ENCODE data around the gene DRAP1. TPM values are rescaled to one million over a fixed set of nuclear protein-coding genes. Genes with fewer than 3 reads are reported as not detected.
A peak's percentile ranks its signal among the peaks of the same experiment; 100 is the strongest.

DRAP1 gene
- total RNA-seq, 2 donors from 2014 or later = 80.6 to 86.8 TPM

DNA sequence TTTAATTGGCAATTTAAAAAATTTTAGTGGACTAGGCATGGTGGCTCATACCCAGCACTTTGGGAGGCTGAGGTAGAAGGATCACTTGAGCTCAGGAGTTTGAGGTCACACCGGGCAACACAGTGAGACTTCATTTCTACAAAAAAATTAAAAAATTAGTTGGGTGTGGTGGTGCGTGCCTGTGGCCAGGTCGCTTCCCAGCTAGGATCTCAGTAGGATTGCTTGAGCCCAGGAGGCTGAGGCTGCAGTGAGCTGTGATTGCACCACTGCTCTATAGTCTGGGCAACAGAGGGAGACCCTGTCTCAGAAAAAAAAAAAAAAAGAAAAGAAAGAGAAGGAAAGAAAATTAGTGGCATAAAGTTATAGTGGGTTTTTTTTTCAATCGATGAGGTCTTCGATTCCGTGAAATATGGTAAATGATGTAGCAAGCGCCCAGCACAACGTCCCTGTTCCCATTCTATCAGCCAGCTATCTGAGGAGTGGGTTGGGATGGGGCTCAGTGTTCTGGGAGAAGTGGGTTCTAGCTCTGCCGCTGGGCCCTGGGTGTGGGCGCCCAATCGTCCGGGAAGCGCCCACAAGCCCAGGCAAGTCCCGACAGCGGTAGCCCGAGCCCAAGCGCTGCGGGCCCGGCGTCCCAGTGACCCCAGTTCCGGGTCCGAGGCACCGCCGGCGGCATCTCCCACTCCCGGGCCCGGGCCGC is 20.4 kb upstream of the DRAP1 start:
- intact Hi-C loops (cut with DNase I) = no loop called here
- DNase-seq = no peak
- no peak for ATAC-seq

DNA sequence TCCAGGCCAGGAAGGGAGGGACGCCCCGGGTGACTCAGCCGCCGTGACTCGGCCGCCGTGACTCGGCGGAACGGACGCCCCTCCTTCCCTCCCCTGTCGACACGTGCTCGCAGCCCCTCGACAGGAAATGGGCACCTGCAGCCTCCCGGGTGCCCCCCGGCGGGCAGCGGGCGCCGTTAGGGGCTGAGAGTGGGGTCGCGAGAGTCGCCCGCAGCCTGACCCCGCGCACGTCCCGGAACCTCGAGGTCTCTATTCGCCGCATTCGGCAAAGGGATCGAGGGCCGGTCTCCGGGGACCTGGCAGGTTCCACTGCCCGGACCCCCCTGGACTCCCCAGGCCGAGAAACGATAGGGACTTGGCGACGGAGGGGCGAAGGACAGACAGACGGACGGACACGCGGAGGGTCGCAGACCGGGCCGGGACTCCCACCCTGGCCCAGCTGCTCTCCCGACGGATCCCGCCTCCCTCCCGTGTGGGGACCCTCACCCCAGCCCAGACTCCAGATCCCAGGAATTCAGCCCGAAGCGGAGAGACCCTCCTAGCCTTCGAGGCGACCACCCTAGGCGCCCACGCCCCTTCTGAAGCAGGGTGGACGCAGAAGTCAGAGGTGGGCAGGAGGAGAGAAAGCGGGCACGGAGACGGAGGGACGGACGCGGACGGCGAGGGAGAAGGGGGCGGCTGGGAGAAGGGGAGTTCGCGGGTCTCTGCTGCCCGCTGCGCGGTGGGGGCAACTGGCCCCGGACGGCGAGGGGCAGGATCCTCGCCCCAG is 19.7 kb upstream of the DRAP1 start:
- ATAC-seq = peak; percentile 48 to 80
- intact Hi-C loops (cut with DNase I) = no loop called here
- peak; percentile 83 for DNase-seq

DNA sequence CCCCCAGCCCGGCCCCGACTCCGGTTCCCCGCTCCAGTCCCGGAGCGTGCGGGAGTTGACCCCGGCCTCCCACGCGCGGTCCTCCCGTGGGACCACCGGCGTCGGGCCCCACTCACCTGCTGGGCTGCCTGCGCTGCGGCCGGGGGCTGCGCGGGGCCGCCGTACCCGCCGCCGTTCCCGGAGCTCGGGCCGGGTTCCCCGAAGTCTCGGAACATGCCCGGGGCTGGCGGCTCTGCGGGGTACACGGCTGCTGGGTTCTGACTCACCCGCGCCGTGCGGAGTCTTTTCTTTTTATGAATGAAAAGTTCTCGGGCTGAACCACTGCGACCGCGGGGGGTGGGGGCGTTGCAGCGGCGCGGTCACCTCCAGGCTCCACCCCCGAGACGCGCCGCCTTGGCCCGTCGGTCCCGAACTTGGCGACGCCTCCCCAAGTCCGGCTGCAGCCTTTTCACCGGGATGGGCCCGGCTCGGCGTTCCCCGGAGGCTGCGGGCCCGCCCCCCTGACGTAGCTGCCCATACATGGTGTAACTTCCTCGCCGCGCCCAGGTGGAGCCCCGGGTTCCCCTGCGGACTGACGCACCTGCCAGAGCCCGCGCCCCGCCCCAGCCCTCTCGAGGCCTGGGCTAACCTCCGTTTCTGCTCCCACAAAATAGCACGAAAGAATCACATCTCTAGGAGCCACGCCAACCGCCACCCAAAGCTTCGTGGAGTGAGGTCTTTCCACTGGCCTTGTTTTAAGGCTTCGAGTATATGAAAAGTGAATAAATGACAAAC is 18.9 kb upstream of the DRAP1 start, which contains the start of gene FOSL1:
TSS of gene FOSL1 (minus strand) at position 264 of the 774 bp plus-strand sequence. CDS start at position 215, 49 bp downstream.
- DNase-seq (peak; percentile 94), ATAC-seq (peak; percentile 91 to 93)
- intact Hi-C loops (cut with DNase I) = no loop called here

DNA sequence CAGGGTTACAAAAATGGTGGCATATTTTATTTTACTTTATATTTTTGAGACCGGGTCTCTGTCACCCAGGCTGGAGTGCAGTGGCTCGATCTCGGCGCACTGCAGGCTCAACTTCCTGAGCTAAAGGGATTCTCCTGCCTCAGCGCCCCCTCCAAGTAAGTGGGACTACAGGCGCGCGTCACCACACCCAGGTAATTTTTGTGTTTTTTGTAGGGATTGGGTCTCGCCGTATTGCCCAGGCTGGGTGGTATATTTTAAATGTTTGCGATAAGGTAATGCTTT is 18.4 kb upstream of the DRAP1 start:
- intact Hi-C loops (cut with DNase I) = no loop called here
- ATAC-seq (no peak), DNase-seq (no peak)

DNA sequence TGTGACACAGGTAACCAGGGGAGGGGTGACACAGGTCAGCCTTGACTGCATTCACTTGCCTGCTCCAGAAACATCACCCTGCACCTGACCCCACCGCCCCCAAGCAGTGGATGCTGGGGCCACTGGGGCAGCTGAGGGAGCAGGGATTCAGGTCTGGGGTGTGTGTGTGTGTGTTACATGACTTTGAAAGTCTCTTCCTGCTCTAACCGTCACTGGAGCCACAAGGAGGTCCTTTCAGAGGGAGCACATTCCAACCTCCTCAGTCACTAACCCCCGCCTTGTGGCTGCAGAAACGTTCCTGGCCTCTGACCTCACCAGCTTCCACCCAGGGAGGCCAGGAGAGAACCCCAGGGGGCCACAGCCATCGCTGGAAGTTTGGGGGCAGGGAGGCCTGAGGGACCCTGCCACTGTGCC is 16.2 kb upstream of the DRAP1 start:
- DNase-seq (no peak), ATAC-seq (no peak)
- intact Hi-C loops (cut with DNase I) = no loop called here

DNA sequence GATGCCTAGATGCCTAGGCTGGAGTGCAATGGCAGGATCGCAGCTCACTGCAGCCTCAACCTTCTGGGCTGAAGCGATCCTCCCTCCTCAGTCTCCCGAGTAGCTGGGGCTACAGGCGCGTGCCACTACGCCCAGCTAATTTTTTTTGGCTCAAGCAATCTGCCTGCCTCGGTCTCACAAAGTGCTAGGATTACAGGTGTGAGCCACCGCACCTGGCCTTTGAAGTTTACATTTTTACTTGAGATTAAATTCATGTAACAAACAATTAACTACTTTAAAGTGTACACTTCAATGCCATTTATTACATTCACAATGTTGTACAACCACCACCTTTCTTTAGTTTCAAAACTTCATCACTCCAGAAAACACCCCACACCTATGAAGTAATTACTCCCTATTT is 15.5 kb upstream of the DRAP1 start:
- intact Hi-C loops (cut with DNase I) = no loop called here
- DNase-seq (no peak), ATAC-seq (no peak)

GRCh38 chr11:65906602-65907001 is 12.6 kb upstream of the DRAP1 start:
- intact Hi-C loops (cut with DNase I) = no loop called here
- ATAC-seq = no peak
- DNase-seq = no peak

- no peak for DNase-seq
- intact Hi-C loops (cut with DNase I) = no loop called here
- ATAC-seq = no peak
Observed at GRCh38 chr11:65907878-65908277, 11.3 kb upstream of the DRAP1 start.

GRCh38 chr11:65911682-65912568 is 7.3 kb upstream of the DRAP1 start:
- ATAC-seq = peak; percentile 20 to 72
- intact Hi-C loops (cut with DNase I) = no loop called here

GRCh38 chr11:65912845-65913244 is 6.4 kb upstream of the DRAP1 start:
- intact Hi-C loops (cut with DNase I) = no loop called here
- DNase-seq (no peak), ATAC-seq (no peak)

More at GRCh38 chr11:65911682-65912568, 7.3 kb upstream of the DRAP1 start:
- peak; percentile 66 for DNase-seq

DNA sequence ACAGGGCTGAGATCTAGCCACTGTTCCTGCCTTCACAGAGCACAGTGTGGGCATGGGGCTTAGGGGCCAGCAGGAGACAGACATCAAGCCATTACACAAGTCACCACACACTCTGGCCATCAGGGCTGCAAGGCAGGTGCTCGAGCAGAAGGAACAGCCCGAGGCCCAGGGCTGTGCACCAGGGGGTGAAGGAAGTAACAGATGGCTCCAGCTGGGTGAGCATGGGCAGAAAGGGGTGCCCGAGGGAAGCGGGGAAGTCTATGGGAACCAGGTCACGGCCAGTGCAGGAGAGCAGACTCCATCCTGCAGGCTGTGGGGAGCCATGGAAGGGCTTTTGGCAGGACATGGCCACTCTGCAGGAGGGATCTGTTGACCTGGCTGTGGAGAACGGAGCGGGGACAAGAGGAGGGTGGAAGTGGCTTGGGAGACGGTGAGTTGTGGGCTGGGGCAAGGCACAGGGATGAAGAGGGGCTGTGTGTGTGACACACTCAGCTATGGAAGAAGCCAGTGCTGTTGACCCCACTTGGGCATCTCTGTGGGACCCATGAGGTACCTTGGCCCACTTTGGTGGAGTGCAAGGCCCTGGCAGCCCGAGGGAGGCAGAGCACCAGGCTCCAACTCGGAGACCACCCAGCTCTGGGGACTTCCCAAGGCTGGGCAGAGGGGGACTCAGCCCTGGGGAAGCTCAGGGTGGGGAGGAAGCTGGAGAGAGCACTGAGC is 4.0 kb upstream of the DRAP1 start:
- ATAC-seq = no peak
- intact Hi-C loops (cut with DNase I) = loop anchor here in 1 of 2 donors (5.0 kb wide), 1 partner anchor 47 kb away; the partner anchor contains the start of gene SART1
- DNase-seq = no peak

DNA sequence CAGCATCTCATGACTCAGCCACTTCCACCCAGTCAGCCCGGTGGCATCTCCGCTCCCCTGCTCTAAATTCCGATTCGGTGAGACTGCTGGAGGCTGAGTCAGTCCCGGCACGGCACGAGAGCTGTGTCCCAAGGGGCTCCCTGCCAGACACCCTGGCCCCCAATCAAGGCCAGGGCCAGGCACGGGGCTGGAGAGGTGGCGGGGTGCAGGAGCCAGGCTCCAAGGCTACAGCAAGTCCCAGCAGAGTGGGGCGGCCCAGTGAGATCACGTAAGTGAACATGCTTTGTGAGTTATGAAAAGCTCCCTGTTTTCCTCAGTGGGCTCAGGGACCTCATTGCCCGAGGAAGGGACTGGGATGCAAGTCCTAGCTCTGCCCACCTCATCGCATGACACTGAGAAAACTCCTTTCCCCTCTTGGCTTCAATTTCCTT is 3.4 kb upstream of the DRAP1 start:
- DNase-seq = peak; percentile 88
- ATAC-seq = peak; percentile 7 to 68
- intact Hi-C loops (cut with DNase I) = loop anchor here in 1 of 2 donors (2.0 to 5.0 kb wide), 2 partner anchors 25 to 46 kb away; partner anchors contain the start of genes CCDC85B and SART1

- ATAC-seq = no peak
- intact Hi-C loops (cut with DNase I) = loop anchor here in 1 of 2 donors (2.0 to 5.0 kb wide), 2 partner anchors 26 to 46 kb away; partner anchors contain the start of genes CCDC85B and SART1
- DNase-seq = no peak
Observed at GRCh38 chr11:65916391-65916790, 2.8 kb upstream of the DRAP1 start.

DNA sequence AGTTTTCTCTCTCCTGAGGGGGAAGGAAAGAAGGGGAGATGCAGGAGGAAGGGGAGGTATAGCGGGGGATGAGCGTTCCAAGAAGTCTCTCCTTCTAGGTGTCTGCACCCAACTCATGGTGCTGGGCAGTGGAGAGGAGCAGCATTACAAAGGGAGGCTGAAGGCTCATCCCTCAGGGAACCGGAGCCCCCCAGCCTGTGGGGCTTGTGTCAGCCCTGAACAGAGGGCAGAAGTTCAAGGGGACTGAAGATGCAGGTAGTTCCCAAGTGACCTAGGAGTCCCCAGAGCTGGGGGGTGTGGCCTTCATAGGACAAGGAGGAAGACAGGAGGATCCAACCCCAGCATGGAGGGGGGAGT is 2.2 kb upstream of the DRAP1 start:
- no peak for ATAC-seq
- intact Hi-C loops (cut with DNase I) = loop anchor here in 1 of 2 donors (2.0 to 5.0 kb wide), 2 partner anchors 26 to 45 kb away; partner anchors contain the start of genes CCDC85B and SART1

GRCh38 chr11:65917434-65918210 is 1.6 kb upstream of the DRAP1 start:
- ATAC-seq = no peak
- intact Hi-C loops (cut with DNase I) = loop anchor here in 1 of 2 donors (2.0 to 5.0 kb wide), 2 partner anchors 27 to 45 kb away; partner anchors contain the start of genes CCDC85B and SART1
- DNase-seq = peak; percentile 33

More for the DNA sequence above, 2.2 kb upstream of the DRAP1 start:
- no peak for DNase-seq

- intact Hi-C loops (cut with DNase I) = loop anchor here in 1 of 2 donors (5.0 kb wide), 1 partner anchor 44 kb away; the partner anchor contains the start of gene SART1
- DNase-seq (no peak), ATAC-seq (no peak)
Observed at GRCh38 chr11:65918211-65919140, 750 bp upstream of the DRAP1 start, which contains the start of gene C11orf68. Gene C11orf68 (minus strand): TSS chr11:65919062. CDS start chr11:65919031, 31 bp downstream.
